H9 (cell line): ENCODE data around the gene HGF. TPM values are rescaled to one million over a fixed set of nuclear protein-coding genes. Genes with fewer than 3 reads are reported as not detected.

Experiments
- DNase-seq: peaks from one replicate; pipeline ENCODE4 v3.0.0-alpha.2; 2017
- H2AFZ ChIP-seq: one replicate; pipeline ENCODE4 v1.6.1; 2013; ENCODE audit warnings: mild to moderate bottlenecking, low read length, control low read depth, moderate library complexity
- H2AK5ac ChIP-seq: 2 replicates; pipeline ENCODE4 v1.6.1; 2013; ENCODE audit warnings: low read length, control low read depth, mixed read lengths; ENCODE audit not compliant: insufficient read length
- H2BK120ac ChIP-seq: one replicate; pipeline ENCODE4 v1.6.1; 2013; ENCODE audit warnings: low read depth, mild to moderate bottlenecking, low read length, control low read depth, inconsistent platforms; ENCODE audit not compliant: poor library complexity, severe bottlenecking
- H2BK12ac ChIP-seq: 2 replicates; pipeline ENCODE4 v1.6.1; 2013; ENCODE audit warnings: low read length, control low read depth, mixed read lengths, low read depth; ENCODE audit not compliant: insufficient read length
- H2BK15ac ChIP-seq: 2 replicates; pipeline ENCODE4 v1.6.1; 2013; ENCODE audit warnings: low read depth, low read length, control low read depth
- H2BK20ac ChIP-seq: one replicate; pipeline ENCODE4 v1.6.1; 2013; ENCODE audit warnings: low read depth, mild to moderate bottlenecking, low read length, control low read depth, inconsistent platforms; ENCODE audit not compliant: poor library complexity, severe bottlenecking
- H2BK5ac ChIP-seq: 2 replicates; pipeline ENCODE4 v1.6.1; 2013; ENCODE audit warnings: low read length, control low read depth, mixed read lengths; ENCODE audit not compliant: insufficient read length
- H3K14ac ChIP-seq: 2 replicates; pipeline ENCODE4 v1.6.1; 2013; ENCODE audit warnings: low read length, control low read depth; ENCODE audit not compliant: insufficient read depth
- H3K18ac ChIP-seq: 2 replicates; pipeline ENCODE4 v1.6.1; 2013; ENCODE audit warnings: low read depth, mild to moderate bottlenecking, mixed read lengths, low read length, control low read depth; ENCODE audit not compliant: insufficient read length
- H3K23ac ChIP-seq: 2 replicates; pipeline ENCODE4 v1.6.1; 2013; ENCODE audit warnings: low read length, control low read depth, mixed read lengths, low read depth; ENCODE audit not compliant: insufficient read length
- H3K23me2 ChIP-seq: 2 replicates; pipeline ENCODE4 v1.6.1; 2013; ENCODE audit warnings: low read depth, mild to moderate bottlenecking, mixed read lengths, low read length, control low read depth; ENCODE audit not compliant: insufficient read length, poor library complexity, severe bottlenecking
- H3K27ac ChIP-seq: 2 replicates; pipeline ENCODE4 v1.5.1; 2013; ENCODE audit warnings: low read length, control low read depth, mixed read lengths, low read depth; ENCODE audit not compliant: insufficient read length
- H3K27me3 ChIP-seq: 2 replicates; pipeline ENCODE4 v1.6.1; 2013; ENCODE audit warnings: low read length, control low read depth, inconsistent platforms; ENCODE audit not compliant: insufficient read depth
- H3K4ac ChIP-seq: 2 replicates; pipeline ENCODE4 v1.6.1; 2013; ENCODE audit warnings: low read depth, mild to moderate bottlenecking, control low read depth, inconsistent platforms, low read length, moderate library complexity
- H3K4me1 ChIP-seq: 2 replicates; pipeline ENCODE4 v1.6.1; 2013; ENCODE audit warnings: low read length, control low read depth, inconsistent platforms; ENCODE audit not compliant: insufficient read depth
- H3K4me2 ChIP-seq: 2 replicates; pipeline ENCODE4 v1.6.1; 2013; ENCODE audit warnings: low read length, control low read depth, mixed read lengths; ENCODE audit not compliant: insufficient read length, insufficient read depth
- H3K56ac ChIP-seq: 2 replicates; pipeline ENCODE4 v1.6.1; 2013; ENCODE audit warnings: low read depth, mild to moderate bottlenecking, mixed read lengths, low read length, control low read depth; ENCODE audit not compliant: insufficient read length
- H3K79me1 ChIP-seq: 2 replicates; pipeline ENCODE4 v1.6.1; 2013; ENCODE audit warnings: low read depth, mild to moderate bottlenecking, moderate library complexity, low read length, control low read depth, inconsistent platforms; ENCODE audit not compliant: insufficient read depth, poor library complexity, severe bottlenecking
- H3K79me2 ChIP-seq: 2 replicates; pipeline ENCODE4 v1.6.1; 2013; ENCODE audit warnings: low read length, control low read depth, inconsistent platforms; ENCODE audit not compliant: insufficient read depth
- H3K9ac ChIP-seq: 2 replicates; pipeline ENCODE4 v1.6.1; 2013; ENCODE audit warnings: low read length, control low read depth, mixed read lengths; ENCODE audit not compliant: insufficient read length; ENCODE audit errors: extremely low read depth
- H3K9me3 ChIP-seq: one replicate; pipeline ENCODE4 v1.6.1; 2013; ENCODE audit warnings: low read depth, low read length, inconsistent platforms; ENCODE audit not compliant: control insufficient read depth
- H3T11ph ChIP-seq: one replicate; pipeline ENCODE4 v1.6.1; 2013; ENCODE audit warnings: mild to moderate bottlenecking, low read length, control low read depth, inconsistent platforms
- H4K20me1 ChIP-seq: one replicate; pipeline ENCODE4 v1.6.1; 2013; ENCODE audit not compliant: control insufficient read depth, insufficient read length, insufficient read depth
- H4K5ac ChIP-seq: 2 replicates; pipeline ENCODE4 v1.6.1; 2013; ENCODE audit warnings: low read depth, mild to moderate bottlenecking, mixed read lengths, low read length, control low read depth; ENCODE audit not compliant: insufficient read length
- H4K8ac ChIP-seq: replicated peaks from 2 replicates; pipeline ENCODE4 v1.6.1; 2013; ENCODE audit warnings: low read length, control low read depth, mixed read lengths, low read depth; ENCODE audit not compliant: insufficient read length
- H4K91ac ChIP-seq: 2 replicates; pipeline ENCODE4 v1.6.1; 2013; ENCODE audit warnings: low read depth, mild to moderate bottlenecking, moderate library complexity, mixed read lengths, low read length, control low read depth; ENCODE audit not compliant: insufficient read length
- H3K27ac Mint-ChIP-seq, 3 experiments: 2 replicates in 2 of 3; 3 replicates in 1 of 3; pipeline ENCODE4 v1.8.0; 2020 to 2021; ENCODE audit warnings: mixed read lengths in 3 of 3, mild to moderate bottlenecking in 1 of 3, moderate library complexity in 1 of 3
- H3K27me3 Mint-ChIP-seq: 2 replicates; pipeline ENCODE4 v1.8.0; 2021; ENCODE audit warnings: low read depth, mild to moderate bottlenecking, moderate library complexity, mixed read lengths
- H3K36me3 Mint-ChIP-seq, 3 experiments: 2 replicates in 2 of 3; 3 replicates in 1 of 3; pipeline ENCODE4 v1.8.0; 2020 to 2021; ENCODE audit warnings: low read depth in 3 of 3, mixed read lengths in 3 of 3; ENCODE audit not compliant: insufficient read depth in 1 of 3
- H3K4me1 Mint-ChIP-seq, 2 experiments: 2 replicates each; pipeline ENCODE4 v1.8.0; 2020; ENCODE audit warnings: mixed read lengths in 2 of 2
- H3K4me3 Mint-ChIP-seq, 2 experiments: 2 replicates in 1 of 2; 3 replicates in 1 of 2; pipeline ENCODE4 v1.8.0; 2020 to 2021; ENCODE audit warnings: mild to moderate bottlenecking in 2 of 2, mixed read lengths in 2 of 2, moderate library complexity in 1 of 2
- H3K9me3 Mint-ChIP-seq, 2 experiments: 2 replicates in 1 of 2; 3 replicates in 1 of 2; pipeline ENCODE4 v1.8.0; 2020; ENCODE audit warnings: mild to moderate bottlenecking in 2 of 2, mixed read lengths in 2 of 2, moderate library complexity in 1 of 2
- CTCF ChIP-seq: fragments of 200-600 bp; sonication (generic); conservative IDR thresholded peaks from 3 replicates; pipeline ENCODE4 v1.8.0; 2021; ENCODE audit warnings: antibody characterized with exemption, mild to moderate bottlenecking
- WGBS: extraction: QIAGEN DNeasy Blood & Tissue Kit; methylation state at CpG from one replicate; pipeline ENCODE4 v1.1.7; 2013; ENCODE audit warnings: missing lambda C conversion rate, low lambda C conversion rate, mixed read lengths; ENCODE audit not compliant: insufficient read length; ENCODE audit errors: extremely low coverage; 5-methylcytosine and 5-hydroxymethylcytosine counted together
- total RNA-seq: library from RNA; stranded (reverse); gene quantifications from 2 replicates; pipeline ENCODE4 v1.2.1, GENCODE V29; 2021

HGF gene
- total RNA-seq, 1 experiment from 2014 or later, result 0.15 TPM

GRCh38 chr7:81811956-81812865 is 42.4 kb upstream of the HGF start:
- Histone ChIP-seq H3K27ac (no peak overlapping the region), H2AFZ (no peak overlapping the region)

More at GRCh38 chr7:81811956-81812865, 42.4 kb upstream of the HGF start:
- DNase-seq, result no peak
- Histone ChIP-seq H4K91ac (no peak overlapping the region), H3K9ac (no peak overlapping the region), H2AK5ac (no peak overlapping the region), H3K23me2 (no peaks in the 10 kb centered on the region), H3K4me1 (no peaks in the 10 kb centered on the region), H2BK5ac (no peak overlapping the region), H3K4ac (no peak overlapping the region), H4K20me1 (no peaks in the 10 kb centered on the region), H4K8ac (no peak overlapping the region), H3K4me2 (no peak overlapping the region), H2BK120ac (no peak overlapping the region), H4K5ac (no peak overlapping the region), H3K79me2 (no peaks in the 10 kb centered on the region), H3K14ac (no peak overlapping the region), H2BK15ac (no peak overlapping the region), H3K18ac (no peak overlapping the region), H2BK12ac (no peak overlapping the region), H3K23ac (no peak overlapping the region), H3K56ac (no peak overlapping the region), H2BK20ac (no peak overlapping the region), H3K9me3 (no peaks in the 10 kb centered on the region), H3T11ph (no peak overlapping the region), H3K27me3 (no peaks in the 10 kb centered on the region), H3K79me1 (no peaks in the 10 kb centered on the region)
- no CpG with 5 or more reads among the region's 5 CpGs for WGBS
- Mint-ChIP-seq H3K4me1 (no peaks in the 10 kb centered on the region), H3K9me3 (0 out of 5 replicates have a peak, but pooled peaks cover 0 to 2% of the 10 kb centered on the region in 2 experiments), H3K4me3 (no peak overlapping the region), H3K27me3 (no peaks in the 10 kb centered on the region), H3K27ac (no peak overlapping the region), H3K36me3 (no peaks in the 10 kb centered on the region)
- no peak for TF ChIP-seq CTCF
